NCI-H82 treated with DMSO at 0.1 percent for 48 hours (cell line): ENCODE data around the gene BAX.
"Not testable (repeated sequence)": the region's sequence is repeated elsewhere in the genome, so short reads cannot be mapped to it uniquely, and the experiment has no call there.

Experiments used
- DNase-seq: peaks from one replicate; lab custom pipeline; 2025; ENCODE audit not compliant: unreplicated experiment; lab: John Stamatoyannopoulos, UW

BAX gene

DNA sequence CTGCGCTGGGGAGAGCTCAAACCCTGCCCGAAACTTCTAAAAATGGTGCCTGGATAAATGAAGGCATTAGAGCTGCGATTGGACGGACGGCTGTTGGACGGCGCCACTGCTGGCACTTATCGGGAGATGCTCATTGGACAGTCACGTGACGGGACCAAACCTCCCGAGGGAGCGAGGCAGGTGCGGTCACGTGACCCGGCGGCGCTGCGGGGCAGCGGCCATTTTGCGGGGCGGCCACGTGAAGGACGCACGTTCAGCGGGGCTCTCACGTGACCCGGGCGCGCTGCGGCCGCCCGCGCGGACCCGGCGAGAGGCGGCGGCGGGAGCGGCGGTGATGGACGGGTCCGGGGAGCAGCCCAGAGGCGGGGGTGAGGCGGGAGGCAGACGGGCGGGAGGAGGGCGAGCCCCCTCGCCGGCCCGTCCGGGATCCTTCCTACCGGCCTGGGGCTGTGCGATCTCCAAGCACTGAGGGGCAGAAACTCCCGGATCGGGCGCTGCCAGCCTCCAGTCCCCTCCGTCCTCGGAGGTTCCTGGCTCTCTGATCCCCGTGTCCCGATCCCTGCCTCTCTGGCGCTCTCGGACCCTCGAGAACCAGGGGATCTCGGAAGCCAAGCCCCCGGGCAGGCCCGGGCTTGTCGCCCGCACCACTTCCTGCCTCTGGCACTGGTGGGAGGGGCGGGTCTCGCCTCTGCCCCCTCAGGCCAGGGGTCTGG lies at the start of gene BAX:
Gene BAX (plus strand): TSS at position 281 of the 713 bp plus-strand sequence. CDS start 54 bp downstream, at position 335.
- peak; percentile 91 for DNase-seq

DNA sequence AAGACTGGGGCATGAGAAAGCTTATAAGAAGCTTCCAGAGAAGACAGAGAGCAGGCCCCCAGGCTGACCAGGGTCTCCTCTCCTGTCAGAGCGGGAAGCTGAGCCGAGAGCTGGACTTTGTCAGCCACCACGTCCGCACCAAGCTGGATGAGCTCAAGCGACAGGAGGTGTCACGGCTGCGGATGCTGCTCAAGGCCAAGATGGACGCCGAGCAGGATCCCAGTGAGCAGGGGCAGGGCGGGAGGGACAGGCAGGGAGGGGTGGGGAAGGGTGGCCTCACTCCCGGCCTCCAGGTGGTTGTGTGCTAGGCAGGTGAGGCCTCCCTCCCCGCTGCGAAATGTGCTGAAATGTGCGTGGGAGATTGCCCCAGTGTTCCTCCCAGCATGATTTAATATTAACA lies 49.0 kb upstream of the BAX start:
- DNase-seq = no peak

DNA sequence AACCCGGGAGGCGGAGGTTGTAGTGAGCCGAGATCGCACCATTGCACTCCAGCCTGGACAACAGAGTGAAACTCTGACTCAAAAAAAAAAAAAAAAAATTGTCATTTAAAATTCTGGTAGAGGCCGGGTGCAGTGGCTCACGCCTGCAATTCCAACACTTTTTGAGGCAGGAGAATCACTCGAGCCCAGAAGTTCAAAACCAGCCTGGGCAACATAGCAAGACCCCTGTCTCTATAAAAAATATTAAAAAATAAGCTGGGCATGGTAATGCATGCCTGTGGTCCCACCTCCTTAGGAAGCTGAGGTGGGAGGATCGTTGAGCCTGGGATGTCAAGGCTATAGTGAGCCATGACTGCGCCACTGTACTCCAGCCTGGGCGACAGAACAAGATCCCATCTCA lies 48.4 kb upstream of the BAX start:
- DNase-seq = no peak

DNA sequence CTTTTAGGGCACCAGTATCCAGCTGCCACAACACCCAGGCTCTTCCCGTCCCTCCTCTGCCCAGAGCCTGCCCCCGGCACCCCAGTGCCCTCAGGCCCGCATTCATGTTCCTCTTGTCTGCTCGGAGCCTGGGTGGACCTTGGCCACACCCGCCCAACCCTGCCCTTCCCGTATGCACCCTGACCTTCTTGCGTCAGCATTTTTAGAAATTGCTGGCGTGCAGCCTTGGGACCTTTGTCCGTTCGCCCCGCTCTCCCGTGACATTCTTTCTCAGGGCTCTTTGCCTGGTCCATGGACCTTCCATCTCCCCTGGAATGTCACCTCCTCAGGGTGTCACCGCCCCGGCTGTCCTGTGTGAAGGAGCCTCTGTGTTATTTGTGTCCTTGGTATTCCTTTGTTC lies 47.0 kb upstream of the BAX start:
- DNase-seq = no peak

DNA sequence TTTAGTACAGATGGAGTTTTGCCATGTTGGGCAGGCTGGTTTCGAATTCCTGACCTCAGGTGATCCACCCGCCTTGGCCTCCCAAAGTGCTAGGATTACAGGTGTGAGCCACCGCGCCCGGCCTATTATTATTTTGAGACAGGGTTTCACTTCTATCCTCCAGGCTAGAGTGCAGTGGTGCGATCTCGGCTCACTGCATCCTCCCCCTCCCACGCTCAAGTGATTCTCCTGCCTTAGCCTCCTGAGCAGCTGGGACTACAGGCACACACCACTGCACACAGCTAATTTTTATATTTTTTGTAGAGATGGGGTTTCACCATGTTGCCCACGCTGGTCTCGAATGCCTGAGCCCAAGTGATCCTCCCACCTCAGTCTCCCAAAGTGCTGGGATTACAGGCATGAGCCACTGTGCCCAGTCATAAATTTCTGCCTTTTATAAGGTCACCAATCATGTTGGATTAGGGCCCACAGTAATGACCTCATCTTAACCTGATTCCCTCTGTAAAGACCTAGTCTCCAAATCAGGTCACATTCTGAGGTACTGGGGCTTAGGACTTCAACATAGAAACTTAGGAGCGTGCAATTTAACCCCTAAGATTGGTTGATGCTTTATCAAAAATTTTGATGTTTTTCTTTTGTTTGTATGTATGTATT lies 45.1 kb upstream of the BAX start:
- not testable (repeated sequence) for DNase-seq

DNA sequence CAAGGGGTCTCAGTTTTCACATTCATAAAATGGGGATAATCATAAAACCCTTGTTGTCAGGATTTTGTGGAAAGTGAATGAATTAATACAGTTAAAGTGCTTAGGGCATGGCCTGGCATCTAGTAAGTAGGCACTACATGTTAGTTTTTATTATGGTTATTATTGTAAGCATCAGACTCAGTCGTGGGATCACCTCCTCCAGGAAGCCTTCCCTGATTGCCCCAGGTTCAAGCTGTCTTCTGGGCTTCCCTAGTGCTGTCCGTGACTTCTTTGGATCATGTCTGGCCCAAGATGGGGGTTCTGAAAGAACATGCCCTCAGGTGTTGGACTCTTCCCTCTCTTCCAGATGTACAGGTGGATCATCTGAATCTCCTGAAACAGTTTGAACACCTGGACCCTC lies 43.9 kb upstream of the BAX start:
- DNase-seq = no peak

DNA sequence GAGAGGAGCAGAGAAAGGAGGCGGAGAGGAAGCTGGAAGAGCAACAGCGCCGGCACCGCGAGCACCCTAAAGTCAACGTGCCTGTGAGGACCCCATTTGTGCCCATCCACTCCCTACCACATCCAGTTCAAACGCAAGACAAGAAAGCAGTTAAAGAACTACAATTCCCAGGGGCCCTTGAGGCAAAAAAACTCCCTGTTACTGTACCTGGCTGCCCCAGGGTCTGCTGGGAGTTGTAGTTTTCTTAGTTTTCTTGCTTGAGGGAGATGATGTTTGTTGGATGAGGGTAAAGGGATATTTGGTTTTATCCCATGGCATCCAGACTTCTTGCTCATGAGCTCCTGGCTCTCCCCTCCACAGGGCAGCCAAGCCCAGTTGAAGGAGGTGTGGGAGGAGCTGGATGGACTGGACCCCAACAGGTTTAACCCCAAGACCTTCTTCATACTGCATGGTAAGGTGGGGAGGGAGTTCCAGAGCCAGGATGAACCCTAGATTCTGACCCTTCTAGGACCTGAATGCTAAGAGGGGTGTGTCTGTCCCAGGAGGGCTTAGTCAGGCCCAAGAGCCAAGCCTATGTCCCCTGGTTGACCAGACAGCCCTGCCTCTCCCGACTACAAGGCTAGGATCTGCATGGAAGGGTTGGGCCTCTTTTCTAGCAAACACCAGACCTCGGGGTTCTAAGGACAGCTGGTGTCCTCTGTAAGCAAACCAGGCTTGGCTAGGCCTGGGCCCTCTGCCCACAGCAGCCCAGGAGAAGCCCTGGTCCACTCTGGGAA lies 41.4 kb upstream of the BAX start:
- no peak for DNase-seq

DNA sequence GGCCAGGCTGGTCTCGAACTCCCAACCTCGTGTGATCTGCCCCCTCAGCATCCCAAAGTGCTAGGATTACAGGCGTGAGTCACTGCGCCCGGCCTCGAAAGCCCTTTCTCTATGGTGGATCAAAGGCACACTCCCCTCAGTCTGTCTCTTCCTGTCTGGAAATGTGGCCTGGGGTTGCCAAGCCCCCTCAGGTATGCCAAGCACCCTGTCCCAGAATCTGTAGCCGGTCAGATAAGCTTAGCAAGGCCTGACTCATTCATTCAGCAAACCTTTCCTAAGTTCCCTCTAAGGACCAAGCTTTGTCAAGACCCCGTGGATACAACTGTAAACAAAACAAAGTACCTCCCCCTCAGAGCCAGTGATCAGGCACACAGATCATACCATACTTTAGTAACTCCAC lies 40.5 kb upstream of the BAX start:
- no peak for DNase-seq

DNA sequence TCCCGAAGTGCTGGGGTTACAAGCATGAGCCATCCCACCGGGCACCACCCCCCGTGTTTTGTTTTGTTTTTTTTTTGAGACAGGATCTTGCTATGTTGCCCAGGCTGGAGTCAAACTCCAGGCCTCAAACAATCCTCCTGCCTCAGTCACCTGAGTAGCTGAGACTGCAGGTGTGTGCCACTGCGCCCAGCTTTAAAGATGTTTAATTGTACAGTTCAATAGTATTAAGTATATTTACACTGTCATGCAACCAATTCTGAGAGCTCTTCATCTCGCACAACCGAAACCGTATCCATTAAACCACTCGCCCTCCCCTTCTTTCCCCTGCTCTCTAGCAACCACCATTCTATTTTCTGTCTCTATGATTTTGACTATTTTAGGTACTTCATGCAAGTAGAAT lies 38.9 kb upstream of the BAX start:
- DNase-seq = no peak

DNA sequence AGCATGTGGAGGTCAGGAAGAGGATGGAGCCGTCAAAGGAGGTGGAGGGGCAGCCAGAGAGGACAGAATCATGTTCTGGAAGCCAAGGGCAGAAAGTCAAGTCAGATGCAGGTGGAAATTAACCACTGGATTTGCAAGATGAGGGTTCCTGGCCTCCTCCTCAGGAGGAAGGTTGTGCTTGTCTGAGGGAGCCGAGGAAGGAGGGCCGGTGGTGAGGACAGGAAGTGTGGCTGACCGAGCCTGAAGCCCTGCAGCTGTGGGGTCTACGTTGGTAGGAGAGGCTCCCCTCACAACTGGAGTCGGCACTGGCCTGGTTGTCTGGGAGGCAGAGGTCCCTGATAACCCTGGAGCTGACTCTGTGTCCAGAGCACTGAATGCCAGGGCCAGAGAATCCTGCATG lies 36.6 kb upstream of the BAX start:
- DNase-seq = no peak

DNA sequence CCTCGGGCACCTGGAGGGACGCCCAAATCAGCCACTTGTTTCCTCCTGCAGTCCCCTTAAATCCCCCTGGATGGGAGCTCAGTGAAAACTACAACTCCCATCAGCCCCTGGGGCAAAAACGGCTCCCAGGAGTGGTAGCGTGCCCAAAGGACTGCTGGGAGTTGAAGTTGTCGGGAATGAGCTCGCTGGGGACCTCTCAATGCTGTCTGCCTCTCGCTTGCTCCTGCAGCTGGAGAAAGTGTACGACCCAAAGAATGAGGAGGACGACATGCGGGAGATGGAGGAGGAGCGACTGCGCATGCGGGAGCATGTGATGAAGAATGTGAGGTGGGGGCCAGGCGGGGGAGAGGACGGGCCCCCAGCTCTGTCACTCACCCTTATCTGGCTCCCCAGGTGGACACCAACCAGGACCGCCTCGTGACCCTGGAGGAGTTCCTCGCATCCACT lies 35.9 kb upstream of the BAX start:
- DNase-seq = no peak

DNA sequence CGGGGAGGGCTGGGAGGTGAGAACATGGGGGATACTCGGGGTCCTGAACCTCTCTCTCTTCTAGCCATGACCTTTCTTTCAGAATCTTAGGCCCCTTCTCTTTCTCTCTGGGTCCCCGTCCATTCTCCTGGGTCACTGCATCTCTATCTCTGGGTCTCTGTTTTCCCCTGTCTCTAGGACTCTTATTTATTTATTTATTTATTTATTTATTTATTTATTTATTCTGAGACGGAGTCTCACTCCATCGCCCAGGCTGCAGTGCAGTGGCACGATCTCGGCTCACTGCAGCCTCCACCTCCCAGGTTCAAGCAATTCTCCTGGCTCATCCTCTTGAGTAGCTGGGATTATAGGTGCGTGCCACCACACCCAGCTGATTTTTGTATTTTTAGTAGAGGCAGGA lies 35.4 kb upstream of the BAX start:
- not testable (repeated sequence) for DNase-seq

DNA sequence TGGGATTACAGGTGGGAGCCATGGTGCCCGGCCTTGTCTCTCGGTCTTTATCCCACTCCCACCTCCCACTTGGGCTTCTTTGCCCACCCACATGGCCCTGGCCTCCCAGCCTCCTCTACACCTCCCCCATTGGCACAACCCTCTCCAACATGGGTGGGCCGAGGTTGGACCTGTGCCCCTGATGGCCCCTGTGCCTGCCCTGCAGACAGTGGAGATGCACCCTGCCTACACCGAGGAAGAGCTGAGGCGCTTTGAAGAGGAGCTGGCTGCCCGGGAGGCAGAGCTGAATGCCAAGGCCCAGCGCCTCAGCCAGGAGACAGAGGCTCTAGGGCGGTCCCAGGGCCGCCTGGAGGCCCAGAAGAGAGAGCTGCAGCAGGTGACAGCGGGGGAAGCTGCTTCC lies 33.7 kb upstream of the BAX start:
- DNase-seq = no peak

DNA sequence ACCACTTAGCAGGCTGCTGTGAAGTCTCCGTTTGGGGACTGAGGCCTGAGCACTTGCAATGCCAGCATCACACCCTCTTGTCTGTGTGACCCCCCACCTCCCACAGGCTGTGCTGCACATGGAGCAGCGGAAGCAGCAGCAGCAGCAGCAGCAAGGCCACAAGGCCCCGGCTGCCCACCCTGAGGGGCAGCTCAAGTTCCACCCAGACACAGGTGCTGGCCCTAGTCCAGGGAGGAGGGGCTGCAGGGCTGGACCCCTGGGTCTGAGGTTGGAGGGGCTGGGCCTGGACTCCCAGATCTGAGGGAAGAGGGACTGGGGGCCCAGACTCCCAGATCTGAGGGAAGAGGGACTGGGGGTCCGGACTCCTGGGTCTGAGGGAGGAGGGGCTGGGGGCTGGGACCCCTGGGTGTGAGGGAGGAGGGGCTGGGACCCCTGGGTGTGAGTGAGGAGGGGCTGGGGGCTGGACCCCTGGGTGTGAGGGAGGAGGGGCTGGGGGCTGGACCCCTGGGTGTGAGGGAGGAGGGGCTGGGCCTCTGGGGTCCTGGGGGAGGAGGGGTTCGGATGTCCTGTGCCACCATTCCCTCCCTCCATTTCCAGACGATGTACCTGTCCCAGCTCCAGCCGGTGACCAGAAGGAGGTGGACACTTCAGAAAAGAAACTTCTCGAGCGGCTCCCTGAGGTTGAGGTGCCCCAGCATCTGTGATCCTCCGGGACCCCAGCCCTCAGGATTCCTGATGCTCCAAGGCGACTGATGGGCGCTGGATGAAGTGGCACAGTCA lies 32.8 kb upstream of the BAX start:
- DNase-seq = no peak

DNA sequence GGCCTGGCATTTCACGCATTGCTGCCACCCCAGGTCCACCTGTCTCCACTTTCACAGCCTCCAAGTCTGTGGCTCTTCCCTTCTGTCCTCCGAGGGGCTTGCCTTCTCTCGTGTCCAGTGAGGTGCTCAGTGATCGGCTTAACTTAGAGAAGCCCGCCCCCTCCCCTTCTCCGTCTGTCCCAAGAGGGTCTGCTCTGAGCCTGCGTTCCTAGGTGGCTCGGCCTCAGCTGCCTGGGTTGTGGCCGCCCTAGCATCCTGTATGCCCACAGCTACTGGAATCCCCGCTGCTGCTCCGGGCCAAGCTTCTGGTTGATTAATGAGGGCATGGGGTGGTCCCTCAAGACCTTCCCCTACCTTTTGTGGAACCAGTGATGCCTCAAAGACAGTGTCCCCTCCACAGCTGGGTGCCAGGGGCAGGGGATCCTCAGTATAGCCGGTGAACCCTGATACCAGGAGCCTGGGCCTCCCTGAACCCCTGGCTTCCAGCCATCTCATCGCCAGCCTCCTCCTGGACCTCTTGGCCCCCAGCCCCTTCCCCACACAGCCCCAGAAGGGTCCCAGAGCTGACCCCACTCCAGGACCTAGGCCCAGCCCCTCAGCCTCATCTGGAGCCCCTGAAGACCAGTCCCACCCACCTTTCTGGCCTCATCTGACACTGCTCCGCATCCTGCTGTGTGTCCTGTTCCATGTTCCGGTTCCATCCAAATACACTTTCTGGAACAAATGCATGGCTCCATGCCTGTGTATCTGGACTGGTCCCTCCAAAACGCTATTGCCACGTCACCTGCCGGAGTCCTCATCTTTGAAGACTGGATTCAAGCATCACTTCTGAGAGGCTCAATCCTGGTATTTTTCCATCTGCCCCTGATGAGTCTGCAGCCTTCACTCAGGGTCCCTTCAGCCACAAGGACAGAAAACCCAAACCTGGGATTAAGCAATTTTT lies 31.9 kb upstream of the BAX start:
- no peak for DNase-seq

DNA sequence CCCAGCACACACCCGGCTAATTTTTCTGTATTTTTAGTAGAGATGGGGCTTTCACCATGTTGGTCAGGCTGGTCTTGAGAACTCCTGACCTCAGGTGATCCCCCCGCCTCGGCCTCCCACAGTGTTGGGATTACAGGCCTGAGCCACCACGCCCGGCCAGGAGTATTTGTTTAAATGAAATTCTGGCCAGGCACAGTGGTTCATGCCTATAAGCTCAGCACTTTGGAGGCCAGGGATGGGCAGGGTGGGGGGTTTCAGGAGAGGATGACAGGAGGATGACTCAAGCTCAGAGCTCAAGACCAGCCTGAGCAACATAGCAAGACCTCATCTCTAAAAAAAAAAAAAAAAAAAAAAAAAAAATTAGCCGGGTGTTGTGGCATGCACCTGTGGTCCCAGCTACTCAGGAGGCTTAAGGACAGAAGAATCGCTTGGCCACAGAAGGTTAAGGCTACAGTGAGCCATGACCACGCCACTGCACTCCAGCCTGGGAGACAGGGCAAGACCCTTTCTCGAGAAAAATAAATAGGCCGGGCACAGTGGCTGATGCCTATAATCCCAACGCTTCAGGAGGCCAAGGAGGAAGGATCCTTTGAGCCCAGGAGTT lies 29.3 kb upstream of the BAX start:
- DNase-seq = no peak

DNA sequence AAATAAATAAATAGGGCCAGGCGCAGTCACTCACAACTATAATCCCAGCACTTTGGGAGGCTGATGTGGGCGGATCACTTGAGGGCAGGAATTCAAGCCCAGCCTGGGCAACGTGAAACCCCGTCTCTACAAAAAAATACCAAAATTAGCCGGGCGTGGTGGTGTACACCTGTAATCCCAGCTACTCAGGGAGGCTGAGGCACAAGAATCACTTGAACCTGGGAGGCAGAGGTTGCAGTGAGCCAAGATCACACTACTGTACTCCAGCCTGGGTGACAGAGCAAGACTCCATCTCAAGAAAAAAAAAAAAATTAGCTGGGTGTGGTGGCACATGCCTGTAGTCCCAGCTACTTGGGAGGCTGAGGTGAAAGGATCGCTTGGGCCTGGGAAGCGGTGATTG lies 28.8 kb upstream of the BAX start:
- DNase-seq = not testable (repeated sequence)

DNA sequence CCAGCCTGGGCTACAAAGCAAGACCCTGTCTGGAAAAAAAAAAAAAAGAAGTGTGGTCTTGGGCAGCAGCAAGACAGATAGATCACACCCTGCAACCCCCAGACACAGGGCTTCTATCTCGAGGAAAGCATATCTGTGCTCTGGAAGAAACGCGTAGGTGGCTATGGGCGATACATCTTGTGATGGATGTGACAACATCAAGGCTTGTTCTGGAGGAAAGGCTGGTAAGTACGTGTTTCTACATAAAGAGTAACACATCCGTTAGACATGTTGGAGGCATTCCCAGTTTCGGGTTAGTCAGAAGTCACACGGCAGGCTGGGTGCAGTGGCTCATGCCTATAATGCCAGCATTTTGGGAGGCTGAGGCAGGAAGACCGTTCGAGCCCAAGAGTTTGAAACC lies 27.8 kb upstream of the BAX start:
- no peak for DNase-seq

DNA sequence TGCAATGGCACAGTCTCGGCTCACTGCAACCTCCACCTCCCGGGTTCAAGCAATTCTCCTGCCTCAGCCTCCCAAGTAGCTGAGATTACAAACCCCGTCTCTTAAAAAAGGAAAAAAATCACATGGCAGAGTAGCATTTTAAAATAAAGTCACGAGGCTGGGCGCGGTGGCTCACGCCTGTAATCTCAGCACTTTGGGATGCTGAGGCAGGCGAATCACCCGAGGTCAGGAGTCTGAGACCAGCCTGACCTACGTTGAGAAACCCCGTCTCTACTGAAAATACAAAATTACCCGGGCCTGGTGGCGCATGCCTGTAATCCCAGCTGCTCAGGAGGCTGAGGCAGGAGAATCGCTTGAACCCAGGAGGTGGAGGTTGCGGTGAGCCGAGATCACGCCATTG lies 27.0 kb upstream of the BAX start:
- not testable (repeated sequence) for DNase-seq
